ENCODE measurements around the gene NRG3. TPM values are rescaled to one million over a fixed set of nuclear protein-coding genes. Genes with fewer than 3 reads are reported as not detected.

Gene NRG3
- total and polyA plus RNA-seq, 2 of the 4 experiments (the other 2 are of a cell fraction), result not detected

DNA sequence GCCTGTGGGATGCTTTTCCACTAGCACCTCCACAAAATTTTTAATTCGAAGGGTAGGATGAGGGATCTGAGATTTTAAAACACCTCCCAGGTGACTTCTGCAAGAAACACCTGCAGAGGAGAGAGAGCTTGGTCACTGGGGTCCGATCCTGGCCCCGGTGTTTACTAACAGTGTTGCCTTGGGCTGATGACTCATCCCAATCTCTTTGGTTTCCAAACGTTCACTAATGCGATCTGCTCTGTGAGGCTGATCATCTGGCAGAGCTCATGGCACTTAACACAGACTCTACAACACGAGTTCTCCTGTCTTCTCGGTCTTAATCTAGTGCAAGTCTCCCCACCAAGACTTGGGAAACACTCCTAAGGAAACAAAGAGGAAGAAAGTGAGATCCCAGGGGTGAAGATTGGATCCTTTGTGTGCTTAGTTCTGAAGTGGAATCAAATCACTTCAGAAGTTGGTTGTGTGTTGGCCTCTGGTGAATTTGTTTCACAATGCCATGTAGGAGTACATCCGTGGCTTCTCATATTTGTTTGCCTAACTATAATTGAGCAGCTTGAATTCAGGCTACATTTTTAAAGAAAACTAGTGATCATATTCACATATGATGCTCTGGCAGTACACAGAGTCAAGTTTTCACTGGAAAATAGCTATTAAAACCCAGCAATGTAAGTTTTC lies 407.9 kb downstream of the NRG3 start:
- no peak overlapping the region for H2AK5ac ChIP-seq (ENCODE audit: low read depth, low read length)
- H3K9me1 ChIP-seq (ENCODE audit: insufficient read depth, low read length), result no peaks in the 10 kb centered on the region
- in situ Hi-C loops (cut with MboI; ENCODE audit: low sequenced_read_pairs), result no loop called here
- H3K36me3 ChIP-seq (ENCODE audit: control insufficient read depth, insufficient read depth, low read length), result no peaks in the 10 kb centered on the region
- no peak overlapping the region for H3K9ac ChIP-seq (ENCODE audit: low read depth, low read length)
- H4K8ac ChIP-seq (ENCODE audit: low read depth in 2 of 2, low read length in 2 of 2), result no peak overlapping the region
- ChIA-PET POLR2A (ENCODE audit: unreplicated experiment) (no interaction called here), CTCF (no interaction called here)
- H3K4me1 ChIP-seq (ENCODE audit: control insufficient read depth, insufficient read depth, low read length), result no peaks in the 10 kb centered on the region
- no peak overlapping the region for H3K27ac ChIP-seq (ENCODE audit: insufficient read depth, low read length)
- DNase-seq (no peak), ATAC-seq (ENCODE audit: low read depth) (no peak)
- no CpG with 5 or more reads among the region's 8 CpGs for WGBS, 2 experiments (ENCODE audit: extremely low coverage in 2 of 2, insufficient read length in 1 of 2)
- H3K4ac ChIP-seq (ENCODE audit: low read depth, low read length), result no peak overlapping the region
- no peak overlapping the region for H3K14ac ChIP-seq (replicated peaks; ENCODE audit: low read depth, low read length)
- no peak overlapping the region for H3K4me2 ChIP-seq (ENCODE audit: low read depth, low read length)
- TF ChIP-seq BHLHE40 (IDR thresholded peaks at IDR 0.05; ENCODE audit: low read depth, low read length), result no peak
- TF ChIP-seq RFX5 (IDR thresholded peaks at IDR 0.05; ENCODE audit: low read depth, low read length), result no peak
- TF ChIP-seq SMC3 (IDR thresholded peaks at IDR 0.05; ENCODE audit: low read depth, low read length), result no peak
- TF ChIP-seq, protein P1, sequence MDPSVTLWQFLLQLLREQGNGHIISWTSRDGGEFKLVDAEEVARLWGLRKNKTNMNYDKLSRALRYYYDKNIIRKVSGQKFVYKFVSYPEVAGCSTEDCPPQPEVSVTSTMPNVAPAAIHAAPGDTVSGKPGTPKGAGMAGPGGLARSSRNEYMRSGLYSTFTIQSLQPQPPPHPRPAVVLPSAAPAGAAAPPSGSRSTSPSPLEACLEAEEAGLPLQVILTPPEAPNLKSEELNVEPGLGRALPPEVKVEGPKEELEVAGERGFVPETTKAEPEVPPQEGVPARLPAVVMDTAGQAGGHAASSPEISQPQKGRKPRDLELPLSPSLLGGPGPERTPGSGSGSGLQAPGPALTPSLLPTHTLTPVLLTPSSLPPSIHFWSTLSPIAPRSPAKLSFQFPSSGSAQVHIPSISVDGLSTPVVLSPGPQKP (IDR thresholded peaks at IDR 0.05; ENCODE audit: borderline replicate concordance, low read depth, low read length), result no peak
- no peak for TF ChIP-seq MAFK (IDR thresholded peaks at IDR 0.05; ENCODE audit: low read depth, low read length)
- no peak for TF ChIP-seq MXI1 (IDR thresholded peaks at IDR 0.05; ENCODE audit: borderline replicate concordance, low read depth, low read length)
- TF ChIP-seq CEBPB (IDR thresholded peaks at IDR 0.05; ENCODE audit: low read depth, low read length), result no peak
- no peak for TF ChIP-seq POLR2A (IDR thresholded peaks at IDR 0.05; ENCODE audit: low read depth, low read length)
- TF ChIP-seq, protein P2, sequence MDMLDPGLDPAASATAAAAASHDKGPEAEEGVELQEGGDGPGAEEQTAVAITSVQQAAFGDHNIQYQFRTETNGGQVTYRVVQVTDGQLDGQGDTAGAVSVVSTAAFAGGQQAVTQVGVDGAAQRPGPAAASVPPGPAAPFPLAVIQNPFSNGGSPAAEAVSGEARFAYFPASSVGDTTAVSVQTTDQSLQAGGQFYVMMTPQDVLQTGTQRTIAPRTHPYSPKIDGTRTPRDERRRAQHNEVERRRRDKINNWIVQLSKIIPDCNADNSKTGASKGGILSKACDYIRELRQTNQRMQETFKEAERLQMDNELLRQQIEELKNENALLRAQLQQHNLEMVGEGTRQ (IDR thresholded peaks at IDR 0.05; ENCODE audit: low read depth, low read length), result no peak
- TF ChIP-seq RCOR1 (IDR thresholded peaks at IDR 0.05; ENCODE audit: insufficient replicate concordance, low read length), result no peak
- no peak for TF ChIP-seq MAZ (IDR thresholded peaks at IDR 0.05; ENCODE audit: borderline replicate concordance, low read depth, low read length)
- no peak for TF ChIP-seq NFE2L2 (IDR thresholded peaks at IDR 0.05; ENCODE audit: low read depth, low read length)
- TF ChIP-seq, protein P3, sequence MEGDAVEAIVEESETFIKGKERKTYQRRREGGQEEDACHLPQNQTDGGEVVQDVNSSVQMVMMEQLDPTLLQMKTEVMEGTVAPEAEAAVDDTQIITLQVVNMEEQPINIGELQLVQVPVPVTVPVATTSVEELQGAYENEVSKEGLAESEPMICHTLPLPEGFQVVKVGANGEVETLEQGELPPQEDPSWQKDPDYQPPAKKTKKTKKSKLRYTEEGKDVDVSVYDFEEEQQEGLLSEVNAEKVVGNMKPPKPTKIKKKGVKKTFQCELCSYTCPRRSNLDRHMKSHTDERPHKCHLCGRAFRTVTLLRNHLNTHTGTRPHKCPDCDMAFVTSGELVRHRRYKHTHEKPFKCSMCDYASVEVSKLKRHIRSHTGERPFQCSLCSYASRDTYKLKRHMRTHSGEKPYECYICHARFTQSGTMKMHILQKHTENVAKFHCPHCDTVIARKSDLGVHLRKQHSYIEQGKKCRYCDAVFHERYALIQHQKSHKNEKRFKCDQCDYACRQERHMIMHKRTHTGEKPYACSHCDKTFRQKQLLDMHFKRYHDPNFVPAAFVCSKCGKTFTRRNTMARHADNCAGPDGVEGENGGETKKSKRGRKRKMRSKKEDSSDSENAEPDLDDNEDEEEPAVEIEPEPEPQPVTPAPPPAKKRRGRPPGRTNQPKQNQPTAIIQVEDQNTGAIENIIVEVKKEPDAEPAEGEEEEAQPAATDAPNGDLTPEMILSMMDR (conservative IDR thresholded peaks at IDR 0.05; ENCODE audit: low read depth, low read length), result no peak
- no peak for TF ChIP-seq CHD1 (IDR thresholded peaks at IDR 0.05; ENCODE audit: low read depth, low read length)
- TF ChIP-seq FOS (IDR thresholded peaks at IDR 0.05; ENCODE audit: low read depth, low read length), result no peak
- TF ChIP-seq RAD21 (IDR thresholded peaks at IDR 0.05; ENCODE audit: low read length), result no peak
- no peak overlapping the region for H2AK9ac ChIP-seq (replicated peaks; ENCODE audit: low read depth, low read length, poor library complexity)
- H2BK5ac ChIP-seq (ENCODE audit: low read depth, low read length, poor library complexity, severe bottlenecking), result no peak overlapping the region
- no peaks in the 10 kb centered on the region for H3K27me3 ChIP-seq (ENCODE audit: control insufficient read depth, insufficient read depth, low read length)
- no peak overlapping the region for H2AFZ ChIP-seq (replicated peaks; ENCODE audit: low read length, poor library complexity)
- dilution Hi-C loops (cut with HindIII; ENCODE audit: low sequenced_read_pairs, unreplicated experiment), result no loop called here
- H3K9me3 ChIP-seq (ENCODE audit: control insufficient read depth, insufficient read depth, low read length), result peaks cover 7% of the 10 kb centered on the region
- H3K18ac ChIP-seq (ENCODE audit: low read depth, low read length), result no peak overlapping the region
- no peak overlapping the region for H4K91ac ChIP-seq (ENCODE audit: insufficient read depth, low read depth, low read length)
- no peak overlapping the region for H3K4me3 ChIP-seq (ENCODE audit: insufficient read depth, low read depth, low read length)
- H3K56ac ChIP-seq (ENCODE audit: extremely low read depth, insufficient read depth, low read length), result no peak overlapping the region
- H2BK120ac ChIP-seq (ENCODE audit: low read depth, low read length), result no peak overlapping the region
- BruUV-seq (replicated peaks), result no TSS peak
- no peaks in the 10 kb centered on the region for H3K79me1 ChIP-seq (ENCODE audit: low read depth in 1 of 2, low read length in 2 of 2)
- no peak overlapping the region for H2BK20ac ChIP-seq (ENCODE audit: low read depth, low read length)
- intact Hi-C loops (cut with micrococcal nuclease), result no loop called here
- no peak overlapping the region for H4K5ac ChIP-seq (ENCODE audit: low read depth, low read length)
- H4K20me1 ChIP-seq (ENCODE audit: insufficient read depth, low read length), result no peaks in the 10 kb centered on the region
- H3K23ac ChIP-seq (ENCODE audit: low read depth, low read length), result no peak overlapping the region
- no peak overlapping the region for H2BK15ac ChIP-seq (ENCODE audit: low read depth, low read length)

Measured in IMR-90 (cell line).